CD4-positive, CD25-positive, alpha-beta regulatory T cell (primary cell): ENCODE measurements around the gene PDE4D. TPM values are rescaled to one million over a fixed set of nuclear protein-coding genes. Genes with fewer than 3 reads are reported as not detected.

Experiments used
- ATAC-seq, 2 donors: fragments of 150-1000 bp; cut with Tn5 transposase; one replicate each; pipeline ENCODE4 v1.10.0; 2021; ENCODE audit warnings: low read depth in 2 of 2, moderate number of reproducible peaks in 2 of 2, moderate library complexity in 1 of 2
- DNase-seq, 3 donors: peaks; one replicate each; pipeline versions ENCODE4 v3.0.0 to v3.0.0-alpha.2; 2012 to 2022; ENCODE audit warnings: mixed read lengths in 1 of 3
- H3K27ac ChIP-seq: one replicate; pipeline ENCODE4 v1.7.0; 2013; ENCODE audit warnings: mild to moderate bottlenecking, low read length; ENCODE audit not compliant: insufficient read depth, poor library complexity, severe bottlenecking
- H3K27me3 ChIP-seq: one replicate; pipeline ENCODE4 v1.7.0; 2013; ENCODE audit warnings: low read length; ENCODE audit not compliant: control insufficient read depth, insufficient read depth
- H3K36me3 ChIP-seq: one replicate; pipeline ENCODE4 v1.7.0; 2013; ENCODE audit warnings: mild to moderate bottlenecking, low read length, moderate library complexity; ENCODE audit not compliant: control insufficient read depth, insufficient read depth
- H3K4me1 ChIP-seq: 2 replicates; pipeline ENCODE4 v1.7.0; 2013; ENCODE audit warnings: mild to moderate bottlenecking, low read length; ENCODE audit not compliant: insufficient read depth, control insufficient read depth, poor library complexity, severe bottlenecking
- H3K4me3 ChIP-seq: one replicate; pipeline ENCODE4 v1.7.0; 2013; ENCODE audit warnings: low read depth, mild to moderate bottlenecking, low read length, moderate library complexity
- H3K9me3 ChIP-seq, 2 experiments: 1 replicate in 1 of 2; 2 replicates in 1 of 2; pipeline ENCODE4 v1.7.0; 2013; ENCODE audit warnings: low read length in 2 of 2, mild to moderate bottlenecking in 1 of 2, moderate library complexity in 1 of 2; ENCODE audit not compliant: control insufficient read depth in 2 of 2
- H3K27ac Mint-ChIP-seq, 3 donors: one replicate each; pipeline ENCODE4 v1.8.0; 2020 to 2022; ENCODE audit warnings: mild to moderate bottlenecking in 3 of 3, mixed read lengths in 3 of 3, moderate library complexity in 2 of 3
- H3K27me3 Mint-ChIP-seq: one replicate; pipeline ENCODE4 v1.8.0; 2022; ENCODE audit warnings: mild to moderate bottlenecking, mixed read lengths
- H3K36me3 Mint-ChIP-seq: one replicate; pipeline ENCODE4 v1.8.0; 2020; ENCODE audit warnings: mixed read lengths
- H3K4me1 Mint-ChIP-seq, 4 donors: one replicate each; pipeline ENCODE4 v1.8.0; 2020 to 2022; ENCODE audit warnings: mixed read lengths in 4 of 4, mild to moderate bottlenecking in 1 of 4
- H3K4me3 Mint-ChIP-seq, 4 donors: one replicate each; pipeline ENCODE4 v1.8.0; 2020 to 2022; ENCODE audit warnings: mild to moderate bottlenecking in 4 of 4, mixed read lengths in 4 of 4, moderate library complexity in 3 of 4
- H3K9me3 Mint-ChIP-seq, 7 donors: one replicate each; pipeline ENCODE4 v1.8.0; 2020 to 2022; ENCODE audit warnings: mixed read lengths in 7 of 7, mild to moderate bottlenecking in 3 of 7, moderate library complexity in 2 of 7
- polyA plus RNA-seq, 4 donors: library from polyadenylated mRNA; unstranded; fragments of 300-500 nt; fragmentation: Illumina TruSeq; gene quantifications; one replicate each; pipeline ENCODE4 v1.2.3, GENCODE V29; 2021
- total RNA-seq: library from RNA; stranded (reverse); gene quantifications from one replicate; pipeline ENCODE4 v1.2.3, GENCODE V29; 2022

The PDE4D gene
- total and polyA plus RNA-seq, 5 donors from 2014 or later: 2.1 to 39.9 (median 4.8) TPM

- Histone ChIP-seq H3K4me3 (no peak overlapping the region), H3K36me3 (no peaks in the 10 kb centered on the region), H3K27ac (no peak overlapping the region), H3K27me3 (no peaks in the 10 kb centered on the region), H3K4me1 (no peaks in the 10 kb centered on the region), H3K9me3 (no peaks in the 10 kb centered on the region)
- Mint-ChIP-seq H3K9me3 (no peaks in the 10 kb centered on the region), H3K4me1 (no peaks in the 10 kb centered on the region), H3K36me3 (no peaks in the 10 kb centered on the region), H3K27me3 (no peaks in the 10 kb centered on the region), H3K4me3 (no peak overlapping the region), H3K27ac (no peak overlapping the region)
- DNase-seq (no peak), ATAC-seq (no peak)
Measured at GRCh38 chr5:59337240-59337639, 556.3 kb downstream of the PDE4D start.

- Histone ChIP-seq H3K27me3 (no peaks in the 10 kb centered on the region), H3K36me3 (no peaks in the 10 kb centered on the region), H3K4me3 (no peak overlapping the region), H3K9me3 (no peaks in the 10 kb centered on the region), H3K27ac (no peak overlapping the region), H3K4me1 (no peaks in the 10 kb centered on the region)
- Mint-ChIP-seq H3K4me3 (no peak overlapping the region), H3K4me1 (no peaks in the 10 kb centered on the region), H3K27ac (no peak overlapping the region), H3K9me3 (no peaks in the 10 kb centered on the region), H3K36me3 (no peaks in the 10 kb centered on the region), H3K27me3 (no peaks in the 10 kb centered on the region)
- no peak for ATAC-seq
- DNase-seq: no peak
Measured at GRCh38 chr5:59335544-59335943, 558.0 kb downstream of the PDE4D start.

GRCh38 chr5:59333416-59333815, 560.1 kb downstream of the PDE4D start:
- Histone ChIP-seq H3K27me3 (no peaks in the 10 kb centered on the region), H3K4me1 (no peaks in the 10 kb centered on the region), H3K27ac (no peak overlapping the region), H3K36me3 (no peaks in the 10 kb centered on the region), H3K4me3 (no peak overlapping the region), H3K9me3 (no peaks in the 10 kb centered on the region)
- Mint-ChIP-seq H3K9me3 (no peaks in the 10 kb centered on the region), H3K27me3 (no peaks in the 10 kb centered on the region), H3K27ac (no peak overlapping the region), H3K4me1 (no peaks in the 10 kb centered on the region), H3K36me3 (no peaks in the 10 kb centered on the region), H3K4me3 (no peak overlapping the region)
- no peak for DNase-seq
- ATAC-seq: no peak

- no peaks in the 10 kb centered on the region for H3K27me3 Mint-ChIP-seq
- ATAC-seq (no peak), DNase-seq (no peak)
- no peaks in the 10 kb centered on the region for H3K27me3 ChIP-seq
- H3K9me3 ChIP-seq: no peaks in the 10 kb centered on the region
- H3K9me3 Mint-ChIP-seq: no peaks in the 10 kb centered on the region
- H3K4me3 Mint-ChIP-seq: no peak overlapping the region
- no peaks in the 10 kb centered on the region for H3K4me1 Mint-ChIP-seq
- no peaks in the 10 kb centered on the region for H3K36me3 ChIP-seq
- H3K27ac ChIP-seq: no peak overlapping the region
- no peak overlapping the region for H3K27ac Mint-ChIP-seq
- H3K4me3 ChIP-seq: no peak overlapping the region
- no peaks in the 10 kb centered on the region for H3K36me3 Mint-ChIP-seq
- H3K4me1 ChIP-seq: no peaks in the 10 kb centered on the region
Measured at GRCh38 chr5:59332236-59332973, 561.1 kb downstream of the PDE4D start.

GRCh38 chr5:59330680-59331079, 562.8 kb downstream of the PDE4D start:
- ATAC-seq (no peak), DNase-seq (no peak)
- Mint-ChIP-seq H3K4me3 (no peak overlapping the region), H3K9me3 (no peaks in the 10 kb centered on the region), H3K36me3 (no peaks in the 10 kb centered on the region), H3K4me1 (no peaks in the 10 kb centered on the region), H3K27me3 (no peaks in the 10 kb centered on the region), H3K27ac (no peak overlapping the region)
- Histone ChIP-seq H3K9me3 (no peaks in the 10 kb centered on the region), H3K36me3 (no peaks in the 10 kb centered on the region), H3K27me3 (no peaks in the 10 kb centered on the region), H3K4me1 (no peaks in the 10 kb centered on the region), H3K27ac (no peak overlapping the region), H3K4me3 (no peak overlapping the region)

GRCh38 chr5:59328709-59329296, 564.7 kb downstream of the PDE4D start:
- H3K4me3 ChIP-seq: no peak overlapping the region
- H3K27me3 Mint-ChIP-seq: no peaks in the 10 kb centered on the region
- no peaks in the 10 kb centered on the region for H3K36me3 Mint-ChIP-seq
- no peaks in the 10 kb centered on the region for H3K4me1 ChIP-seq
- H3K27ac Mint-ChIP-seq: no peak overlapping the region
- H3K27me3 ChIP-seq: no peaks in the 10 kb centered on the region
- no peak overlapping the region for H3K27ac ChIP-seq
- DNase-seq (no peak), ATAC-seq (no peak)
- no peaks in the 10 kb centered on the region for H3K4me1 Mint-ChIP-seq
- no peaks in the 10 kb centered on the region for H3K36me3 ChIP-seq
- peaks cover 0 to 2% (median 0%) of the 10 kb centered on the region in 7 donors for H3K9me3 Mint-ChIP-seq
- no peaks in the 10 kb centered on the region for H3K9me3 ChIP-seq
- no peak overlapping the region for H3K4me3 Mint-ChIP-seq

- H3K36me3 Mint-ChIP-seq: no peaks in the 10 kb centered on the region
Measured at GRCh38 chr5:59327191-59327980, 566.1 kb downstream of the PDE4D start.

More at GRCh38 chr5:59327191-59327980, 566.1 kb downstream of the PDE4D start:
- DNase-seq (no peak), ATAC-seq (no peak)
- Mint-ChIP-seq H3K27ac (no peak overlapping the region), H3K9me3 (peaks cover 0 to 2% (median 0%) of the 10 kb centered on the region in 7 donors), H3K4me1 (no peaks in the 10 kb centered on the region), H3K27me3 (no peaks in the 10 kb centered on the region), H3K4me3 (no peak overlapping the region)
- H3K4me3 ChIP-seq: no peak overlapping the region
- H3K4me1 ChIP-seq: no peaks in the 10 kb centered on the region
- H3K27me3 ChIP-seq: no peaks in the 10 kb centered on the region
- no peak overlapping the region for H3K27ac ChIP-seq
- H3K9me3 ChIP-seq: no peaks in the 10 kb centered on the region
- H3K36me3 ChIP-seq: no peaks in the 10 kb centered on the region
